ENCODE data around the gene ZBED5. TPM values are rescaled to one million over a fixed set of nuclear protein-coding genes. Genes with fewer than 3 reads are reported as not detected.

ZBED5 gene
- total and polyA plus RNA-seq, 2 of the 4 experiments (the other 2 are of a cell fraction): 28.2 to 30.8 TPM

DNA sequence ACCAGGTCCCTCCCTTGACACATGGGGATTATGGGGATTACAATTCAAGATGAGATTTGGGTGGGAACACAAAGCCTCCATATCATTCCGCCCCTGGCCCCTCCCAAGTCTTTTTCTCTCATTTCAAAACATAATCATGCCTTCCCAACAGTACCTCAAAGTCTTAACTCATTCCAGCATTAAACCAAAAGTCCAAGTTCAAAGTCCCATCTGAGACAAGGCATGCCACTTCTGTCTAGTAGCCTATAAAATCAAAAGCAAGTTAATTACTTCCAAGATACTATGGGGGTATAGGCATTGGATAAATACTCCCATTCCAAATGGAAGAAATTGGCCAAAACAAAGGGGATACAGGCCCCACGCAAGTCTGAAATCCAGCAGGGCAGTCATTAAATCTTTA, 29.5 kb downstream of the ZBED5 start:
- Histone ChIP-seq H3K18ac (ENCODE audit: low read depth, low read length) (no peak overlapping the region), H3K56ac (ENCODE audit: extremely low read depth, insufficient read depth, low read length) (no peak overlapping the region), H2AK9ac (replicated peaks; ENCODE audit: low read depth, low read length, poor library complexity) (no peak overlapping the region), H3K23ac (ENCODE audit: low read depth, low read length) (no peak overlapping the region), H3K79me1 (ENCODE audit: low read depth in 1 of 2, low read length in 2 of 2) (no peaks in the 10 kb centered on the region), H4K8ac (ENCODE audit: low read depth in 2 of 2, low read length in 2 of 2) (no peak overlapping the region), H2BK120ac (ENCODE audit: low read depth, low read length) (no peak overlapping the region), H3K9me3 (ENCODE audit: control insufficient read depth, insufficient read depth, low read length) (no peaks in the 10 kb centered on the region), H2BK15ac (ENCODE audit: low read depth, low read length) (no peak overlapping the region), H3K4me3 (ENCODE audit: insufficient read depth, low read depth, low read length) (no peak overlapping the region), H3K4me2 (ENCODE audit: low read depth, low read length) (no peak overlapping the region), H2BK20ac (ENCODE audit: low read depth, low read length) (no peak overlapping the region), H3K9ac (ENCODE audit: low read depth, low read length) (no peak overlapping the region), H3K14ac (replicated peaks; ENCODE audit: low read depth, low read length) (no peak overlapping the region), H2AK5ac (ENCODE audit: low read depth, low read length) (no peak overlapping the region), H4K20me1 (ENCODE audit: insufficient read depth, low read length) (no peaks in the 10 kb centered on the region), H3K27ac (ENCODE audit: insufficient read depth, low read length) (no peak overlapping the region), H3K4ac (ENCODE audit: low read depth, low read length) (no peak overlapping the region), H3K4me1 (ENCODE audit: control insufficient read depth, insufficient read depth, low read length) (peaks cover 1% of the 10 kb centered on the region; the same call in 1 of the 2 replicates), H4K5ac (ENCODE audit: low read depth, low read length) (no peak overlapping the region), H3K27me3 (ENCODE audit: control insufficient read depth, insufficient read depth, low read length) (no peaks in the 10 kb centered on the region), H4K91ac (ENCODE audit: insufficient read depth, low read depth, low read length) (no peak overlapping the region), H2BK5ac (ENCODE audit: low read depth, low read length, poor library complexity, severe bottlenecking) (no peak overlapping the region), H3K36me3 (ENCODE audit: control insufficient read depth, insufficient read depth, low read length) (no peaks in the 10 kb centered on the region), H2AFZ (replicated peaks; ENCODE audit: low read length, poor library complexity) (no peak overlapping the region), H3K9me1 (ENCODE audit: insufficient read depth, low read length) (no peaks in the 10 kb centered on the region)
- DNase-seq (no peak), ATAC-seq (ENCODE audit: low read depth) (no peak)
- no peak for TF ChIP-seq RCOR1 (IDR thresholded peaks at IDR 0.05; ENCODE audit: insufficient replicate concordance, low read length)
- no peak for TF ChIP-seq MAZ (IDR thresholded peaks at IDR 0.05; ENCODE audit: borderline replicate concordance, low read depth, low read length)
- TF ChIP-seq, protein P1, sequence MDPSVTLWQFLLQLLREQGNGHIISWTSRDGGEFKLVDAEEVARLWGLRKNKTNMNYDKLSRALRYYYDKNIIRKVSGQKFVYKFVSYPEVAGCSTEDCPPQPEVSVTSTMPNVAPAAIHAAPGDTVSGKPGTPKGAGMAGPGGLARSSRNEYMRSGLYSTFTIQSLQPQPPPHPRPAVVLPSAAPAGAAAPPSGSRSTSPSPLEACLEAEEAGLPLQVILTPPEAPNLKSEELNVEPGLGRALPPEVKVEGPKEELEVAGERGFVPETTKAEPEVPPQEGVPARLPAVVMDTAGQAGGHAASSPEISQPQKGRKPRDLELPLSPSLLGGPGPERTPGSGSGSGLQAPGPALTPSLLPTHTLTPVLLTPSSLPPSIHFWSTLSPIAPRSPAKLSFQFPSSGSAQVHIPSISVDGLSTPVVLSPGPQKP (IDR thresholded peaks at IDR 0.05; ENCODE audit: borderline replicate concordance, low read depth, low read length): no peak
- no peak for TF ChIP-seq RAD21 (IDR thresholded peaks at IDR 0.05; ENCODE audit: low read length)
- no peak for TF ChIP-seq SMC3 (IDR thresholded peaks at IDR 0.05; ENCODE audit: low read depth, low read length)
- TF ChIP-seq MXI1 (IDR thresholded peaks at IDR 0.05; ENCODE audit: borderline replicate concordance, low read depth, low read length): no peak
- no peak for TF ChIP-seq USF2 (IDR thresholded peaks at IDR 0.05; ENCODE audit: low read depth, low read length)
- TF ChIP-seq CHD1 (IDR thresholded peaks at IDR 0.05; ENCODE audit: low read depth, low read length): no peak
- TF ChIP-seq CTCF (conservative IDR thresholded peaks at IDR 0.05; ENCODE audit: low read depth, low read length): no peak
- TF ChIP-seq MAFK (IDR thresholded peaks at IDR 0.05; ENCODE audit: low read depth, low read length): no peak
- no peak for TF ChIP-seq POLR2A (IDR thresholded peaks at IDR 0.05; ENCODE audit: low read depth, low read length)
- no peak for TF ChIP-seq BHLHE40 (IDR thresholded peaks at IDR 0.05; ENCODE audit: low read depth, low read length)
- in situ Hi-C loops (cut with MboI; ENCODE audit: low sequenced_read_pairs): no loop called here
- intact Hi-C loops (cut with micrococcal nuclease): no loop called here
- no TSS peak for BruUV-seq (replicated peaks)
- dilution Hi-C loops (cut with HindIII; ENCODE audit: low sequenced_read_pairs, unreplicated experiment): no loop called here
- WGBS, 2 experiments (ENCODE audit: extremely low coverage in 2 of 2, insufficient read length in 1 of 2): no CpG with 5 or more reads among the region's 2 CpGs
- ChIA-PET CTCF (no interaction called here), POLR2A (ENCODE audit: unreplicated experiment) (no interaction called here)
